Endothelial cell of umbilical vein (primary cell): Measurements from ENCODE around the gene PTER. TPM values are rescaled to one million over a fixed set of nuclear protein-coding genes. Genes with fewer than 3 reads are reported as not detected.

Experiments used
- BruUV-seq: library from RNA; stranded (reverse); fragments of 400-500 nt; replicated peaks from 2 replicates; lab custom pipeline; 2021; lab: Mats Ljungman, UMichigan
- CTCF ChIA-PET: fragments of 300-600, 350-600 bp; sonication (Branson Sonifier 250); formaldehyde crosslinking; loops from one replicate; lab custom pipeline; 2021; ENCODE audit warnings: antibody characterized with exemption, inconsistent platforms; lab: Charles Lee
- POLR2A ChIA-PET: fragments of 300-600, 350-600 bp; sonication (Branson Sonifier 250); formaldehyde crosslinking; loops from one replicate; lab custom pipeline; 2021; ENCODE audit warnings: antibody characterized with exemption, inconsistent platforms; lab: Charles Lee
- DNase-seq: peaks from one replicate; pipeline ENCODE4 v3.0.0-alpha.2; 2011; ENCODE audit warnings: low read depth, low spot score
- FAIRE-seq: peaks from 2 replicates; lab custom pipeline; 2011; peaks lifted over from hg19 to GRCh38; lab: Jason Lieb, UNC
- H2AFZ ChIP-seq: 2 replicates; pipeline ENCODE4 v1.6.0; 2012; ENCODE audit warnings: low read depth, low read length, control low read depth, inconsistent platforms
- H3K27ac ChIP-seq: 2 replicates; pipeline ENCODE4 v1.5.1; 2011; ENCODE audit warnings: low read depth, mild to moderate bottlenecking, control low read depth, low read length, moderate library complexity; ENCODE audit not compliant: insufficient read depth
- H3K27me3 ChIP-seq, 2 experiments: 2 replicates each; pipeline versions ENCODE4 v1.6.0 to v1.6.1; 2011; ENCODE audit warnings: low read length in 2 of 2, mixed read lengths in 1 of 2; ENCODE audit not compliant: control insufficient read depth in 2 of 2, insufficient read depth in 2 of 2
- H3K36me3 ChIP-seq, 2 experiments: 2 replicates in 1 of 2; 3 replicates in 1 of 2; pipeline ENCODE4 v1.5.1; 2011; ENCODE audit warnings: low read length in 2 of 2, mild to moderate bottlenecking in 1 of 2, moderate library complexity in 1 of 2; ENCODE audit not compliant: control insufficient read depth in 2 of 2, insufficient read depth in 2 of 2; ENCODE audit errors: extremely low read depth in 1 of 2
- H3K4me1 ChIP-seq: 3 replicates; pipeline ENCODE4 v1.5.1; 2011; ENCODE audit warnings: mild to moderate bottlenecking, low read length; ENCODE audit not compliant: control insufficient read depth, insufficient read depth; ENCODE audit errors: extremely low read depth
- H3K4me2 ChIP-seq: 2 replicates; pipeline ENCODE4 v1.6.1; 2011; ENCODE audit warnings: low read length, control low read depth, mixed read lengths; ENCODE audit not compliant: insufficient read depth
- H3K4me3 ChIP-seq, 3 experiments: fragments of 200-600 bp in 1 of 3; sonication (generic), shearing (Covaris generic) in 1 of 3; replicated peaks in 1 of 3; 2 replicates each; pipeline ENCODE4 v1.5.1; 2011 to 2016; ENCODE audit warnings: control low read depth in 3 of 3, low read length in 3 of 3, mild to moderate bottlenecking in 2 of 3, inconsistent platforms in 1 of 3, low read depth in 1 of 3, moderate library complexity in 1 of 3; ENCODE audit not compliant: insufficient read depth in 1 of 3
- H3K79me2 ChIP-seq: 2 replicates; pipeline ENCODE4 v1.6.0; 2012; ENCODE audit warnings: low read length, inconsistent platforms; ENCODE audit not compliant: control insufficient read depth, insufficient read depth
- H3K9ac ChIP-seq: replicated peaks from 2 replicates; pipeline ENCODE3; 2011; ENCODE audit warnings: low read length, control low read depth; ENCODE audit not compliant: insufficient read depth; ENCODE audit errors: extremely low read depth
- H3K9me1 ChIP-seq: replicated peaks from 3 replicates; pipeline ENCODE4 v1.6.0; 2011; ENCODE audit warnings: mild to moderate bottlenecking, low read length; ENCODE audit not compliant: control insufficient read depth, insufficient read depth; ENCODE audit errors: extremely low read depth
- H3K9me3 ChIP-seq: replicated peaks from 2 replicates; pipeline ENCODE4 v1.5.1; 2012; ENCODE audit warnings: low read length, inconsistent platforms; ENCODE audit not compliant: control insufficient read depth, insufficient read depth
- H4K20me1 ChIP-seq: replicated peaks from 2 replicates; pipeline ENCODE3; 2011; ENCODE audit warnings: mild to moderate bottlenecking, low read length; ENCODE audit not compliant: control insufficient read depth, insufficient read depth; ENCODE audit errors: extremely low read depth
- CTCF ChIP-seq, 2 donors: IDR thresholded peaks; 1 replicate in 1 of 2; 2 replicates in 1 of 2; pipeline ENCODE4 v1.5.1; 2011; ENCODE audit warnings: low read length in 2 of 2, mild to moderate bottlenecking in 2 of 2, moderate library complexity in 2 of 2, control low read depth in 1 of 2, inconsistent platforms in 1 of 2, low read depth in 1 of 2; ENCODE audit not compliant: insufficient read depth in 1 of 2; ENCODE audit errors: extremely low read depth in 1 of 2
- EZH2 ChIP-seq: IDR thresholded peaks from 2 replicates; pipeline ENCODE4 v1.6.1; 2012; ENCODE audit warnings: borderline replicate concordance, low read depth, mild to moderate bottlenecking, moderate library complexity, low read length, inconsistent platforms; ENCODE audit not compliant: severe bottlenecking
- FOS ChIP-seq: IDR thresholded peaks from 2 replicates; pipeline ENCODE4 v1.6.1; 2011; ENCODE audit warnings: mild to moderate bottlenecking, low read length, moderate library complexity, borderline replicate concordance; ENCODE audit not compliant: insufficient read depth
- GATA2 ChIP-seq: IDR thresholded peaks from 2 replicates; pipeline ENCODE4 v1.7.0; 2011; ENCODE audit warnings: low read depth, mild to moderate bottlenecking, moderate library complexity, mixed read lengths, low read length; ENCODE audit not compliant: insufficient read length, insufficient read depth
- JUN ChIP-seq: IDR thresholded peaks from 2 replicates; pipeline ENCODE4 v1.6.1; 2011; ENCODE audit warnings: borderline replicate concordance, low read depth; ENCODE audit not compliant: insufficient read length, insufficient read depth
- MAX ChIP-seq: IDR thresholded peaks from 2 replicates; pipeline ENCODE4 v1.6.1; 2011; ENCODE audit not compliant: insufficient read depth, insufficient read length
- MYC ChIP-seq: IDR thresholded peaks from one replicate; pipeline ENCODE4 v1.6.1; 2011; ENCODE audit warnings: mild to moderate bottlenecking, low read depth, low read length
- POLR2A ChIP-seq: IDR thresholded peaks from 2 replicates; pipeline ENCODE4 v1.6.1; 2012; ENCODE audit warnings: low read depth, mild to moderate bottlenecking, control low read depth, low read length
- POLR2AphosphoS5 ChIP-seq: IDR thresholded peaks from 2 replicates; pipeline ENCODE4 v1.6.1; 2012; ENCODE audit warnings: low read depth, mild to moderate bottlenecking, control low read depth, low read length, moderate library complexity; ENCODE audit not compliant: insufficient read depth
- dilution Hi-C: fragments of 300-500 bp; cut with MboI; formaldehyde crosslinking; loops from one replicate; pipeline ENCODE4 v1.15.0; 2019; ENCODE audit warnings: low sequenced_read_pairs; ENCODE audit not compliant: extremely low pct_ligation_motif_present
- intact Hi-C: fragments of 100-400 bp; cut with micrococcal nuclease; formaldehyde crosslinking; loops from one replicate; pipeline ENCODE4 v1.10.0; 2022
- polyA plus RNA-seq, 4 experiments: library from polyadenylated mRNA; depleted of rRNA in 3 of 4; stranded (reverse) in 3 of 4; unstranded in 1 of 4; fragments of >200 nt; gene quantifications; 2 replicates each; pipeline versions ENCODE4 v1.2.1 to v1.2.3, GENCODE V29; 2011 to 2012; ENCODE audit warnings: missing spikeins in 1 of 4
- total RNA-seq: library from RNA; stranded (reverse); gene quantifications from 2 replicates; pipeline ENCODE4 v1.2.3, GENCODE V29; 2021

PTER gene
- total and polyA plus RNA-seq, 2 donors (not counting 3 experiments of a cell fraction or from before 2014, with no cell fraction given): 1.6 to 4.6 TPM

GRCh38 chr10:16439295-16439694, 2.5 kb downstream of the PTER start:
- H3K4me1 ChIP-seq: peaks cover 3% of the 10 kb centered on the region
- H3K4me2 ChIP-seq: no peak overlapping the region
- H3K4me3 ChIP-seq: no peak overlapping the region
- H3K9me1 ChIP-seq: no peaks in the 10 kb centered on the region
- no peaks in the 10 kb centered on the region for H3K27me3 ChIP-seq
- no peaks in the 10 kb centered on the region for H3K79me2 ChIP-seq
- no peaks in the 10 kb centered on the region for H4K20me1 ChIP-seq
- H3K9ac ChIP-seq: no peak overlapping the region
- TF ChIP-seq EZH2: no peak
- no peak for TF ChIP-seq GATA2
- no peak for TF ChIP-seq CTCF (IDR thresholded peaks at IDR 0.05; ENCODE audit: extremely low read depth in 1 of 2, insufficient read depth in 1 of 2, low read depth in 1 of 2, low read length in 2 of 2)
- TF ChIP-seq MAX: no peak
- TF ChIP-seq MYC: no peak
- no peak for TF ChIP-seq JUN
- TF ChIP-seq POLR2AphosphoS5: no peak
- TF ChIP-seq FOS: no peak
- no peak for TF ChIP-seq POLR2A
- H3K36me3 ChIP-seq: no peaks in the 10 kb centered on the region
- POLR2A ChIA-PET: no interaction called here
- dilution Hi-C loops: no loop called here
- intact Hi-C loops: no loop called here
- DNase-seq: no peak
- H3K27ac ChIP-seq: no peak overlapping the region
- FAIRE-seq: no peak
- no peaks in the 10 kb centered on the region for H3K9me3 ChIP-seq
- no TSS peak for BruUV-seq
- CTCF ChIA-PET: interaction anchor here (1.5 kb wide), 1 partner anchor 338 kb away, joined by 3 read pairs; no protein-coding TSS in a partner anchor
- H2AFZ ChIP-seq: no peak overlapping the region
